ENCODE data around the gene POLR3B.

DNA sequence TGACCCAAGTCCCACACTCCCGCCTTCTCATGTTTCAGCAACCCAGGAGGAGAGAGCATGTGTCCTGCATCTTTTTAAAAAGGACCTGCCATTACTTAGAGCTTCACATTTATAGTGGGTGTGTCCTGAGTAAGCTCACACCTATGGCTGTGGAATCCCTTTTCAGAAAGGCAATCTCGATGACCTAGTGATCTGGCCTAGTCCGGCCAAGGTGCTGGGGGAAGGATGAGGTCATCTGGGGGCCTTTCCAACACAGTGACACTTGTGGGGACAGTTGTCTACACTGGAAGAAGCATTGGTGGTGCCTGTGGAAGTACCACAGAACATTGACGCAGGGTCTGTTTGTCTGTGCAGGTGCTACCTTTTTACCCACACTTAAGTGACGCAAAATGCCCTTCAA is 46.9 kb upstream of the POLR3B start:
- no peak for TF ChIP-seq ZNF384 (IDR thresholded peaks at IDR 0.05; ENCODE audit: borderline replicate concordance, low read depth, low read length)
- no peak for TF ChIP-seq SMAD1 (IDR thresholded peaks at IDR 0.05; ENCODE audit: low read depth, partially characterized antibody)
- no peak for TF ChIP-seq ZNF274 (IDR thresholded peaks at IDR 0.05; ENCODE audit: insufficient read depth, insufficient read length)
- no peak for TF ChIP-seq BMI1 (IDR thresholded peaks at IDR 0.05; ENCODE audit: borderline replicate concordance)
- TF ChIP-seq SIX5 (IDR thresholded peaks at IDR 0.05; ENCODE audit: low read depth, low read length, severe bottlenecking): no peak
- TF ChIP-seq FOS (IDR thresholded peaks at IDR 0.05; ENCODE audit: borderline replicate concordance, extremely low read depth, insufficient read length): no peak
- TF ChIP-seq MTA3 (IDR thresholded peaks at IDR 0.05; ENCODE audit: borderline replicate concordance, low read length): no peak
- TF ChIP-seq CHD1 (IDR thresholded peaks at IDR 0.05; ENCODE audit: low read depth, low read length): no peak
- no peak for TF ChIP-seq SUZ12 (IDR thresholded peaks at IDR 0.05; ENCODE audit: unreplicated experiment)
- no peak for TF ChIP-seq REST (IDR thresholded peaks at IDR 0.05; ENCODE audit: low read depth, low read length)
- TF ChIP-seq, protein P1, sequence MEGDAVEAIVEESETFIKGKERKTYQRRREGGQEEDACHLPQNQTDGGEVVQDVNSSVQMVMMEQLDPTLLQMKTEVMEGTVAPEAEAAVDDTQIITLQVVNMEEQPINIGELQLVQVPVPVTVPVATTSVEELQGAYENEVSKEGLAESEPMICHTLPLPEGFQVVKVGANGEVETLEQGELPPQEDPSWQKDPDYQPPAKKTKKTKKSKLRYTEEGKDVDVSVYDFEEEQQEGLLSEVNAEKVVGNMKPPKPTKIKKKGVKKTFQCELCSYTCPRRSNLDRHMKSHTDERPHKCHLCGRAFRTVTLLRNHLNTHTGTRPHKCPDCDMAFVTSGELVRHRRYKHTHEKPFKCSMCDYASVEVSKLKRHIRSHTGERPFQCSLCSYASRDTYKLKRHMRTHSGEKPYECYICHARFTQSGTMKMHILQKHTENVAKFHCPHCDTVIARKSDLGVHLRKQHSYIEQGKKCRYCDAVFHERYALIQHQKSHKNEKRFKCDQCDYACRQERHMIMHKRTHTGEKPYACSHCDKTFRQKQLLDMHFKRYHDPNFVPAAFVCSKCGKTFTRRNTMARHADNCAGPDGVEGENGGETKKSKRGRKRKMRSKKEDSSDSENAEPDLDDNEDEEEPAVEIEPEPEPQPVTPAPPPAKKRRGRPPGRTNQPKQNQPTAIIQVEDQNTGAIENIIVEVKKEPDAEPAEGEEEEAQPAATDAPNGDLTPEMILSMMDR (IDR thresholded peaks at IDR 0.05 in 2 of 3, conservative IDR thresholded peaks at IDR 0.05 in 1 of 3; ENCODE audit: control insufficient read depth in 2 of 3, extremely low read depth in 1 of 3, insufficient read depth in 1 of 3, low read depth in 3 of 3, low read length in 3 of 3): no peak
- no peak for TF ChIP-seq HDAC2 (IDR thresholded peaks at IDR 0.05)

All from GM12878 (cell line).